GM23338 (cell line): ENCODE data around the gene PDGFC. TPM values are rescaled to one million over a fixed set of nuclear protein-coding genes. Genes with fewer than 3 reads are reported as not detected.

Experiments used
- ATAC-seq: fragments of 200-7000 bp; cut with Tn5 transposase; 3 replicates; pipeline ENCODE4 v1.9.1; 2020
- DNase-seq: peaks from one replicate; pipeline ENCODE4 v3.0.0-alpha.2; 2015; ENCODE audit warnings: low spot score
- H2AFZ ChIP-seq: fragments of 200-600 bp; sonication (generic); 2 replicates; pipeline ENCODE4 v1.8.0; 2016; ENCODE audit warnings: antibody characterized with exemption, mild to moderate bottlenecking, moderate library complexity
- H3F3A ChIP-seq: fragments of 200-600 bp; sonication (generic); replicated peaks from 2 replicates; pipeline ENCODE4 v1.8.0; 2017; ENCODE audit warnings: antibody characterized with exemption, mixed run types, low read depth
- H3K27ac ChIP-seq: fragments of 200-600 bp; sonication (generic); 2 replicates; pipeline ENCODE4 v1.6.1; 2016; ENCODE audit warnings: low read depth
- H3K27me3 ChIP-seq: fragments of 200-600 bp; sonication (generic); 2 replicates; pipeline ENCODE4 v1.8.0; 2016; ENCODE audit warnings: mild to moderate bottlenecking, mixed run types, moderate library complexity; ENCODE audit not compliant: insufficient read depth
- H3K36me3 ChIP-seq: fragments of 200-600 bp; sonication (generic); 2 replicates; pipeline ENCODE4 v1.8.0; 2016; ENCODE audit warnings: mild to moderate bottlenecking; ENCODE audit not compliant: insufficient read depth
- H3K4me1 ChIP-seq: fragments of 200-600 bp; sonication (generic); 2 replicates; pipeline ENCODE4 v1.8.0; 2016; ENCODE audit warnings: mild to moderate bottlenecking, moderate library complexity; ENCODE audit not compliant: insufficient read depth
- H3K4me2 ChIP-seq: fragments of 200-600 bp; sonication (generic); 2 replicates; pipeline ENCODE4 v1.7.1; 2017; ENCODE audit warnings: mixed run types
- H3K4me3 ChIP-seq: fragments of 200-600 bp; sonication (generic); 2 replicates; pipeline ENCODE4 v1.6.1; 2016; ENCODE audit warnings: mixed run types
- H3K79me2 ChIP-seq: fragments of 200-600 bp; sonication (generic); replicated peaks from 2 replicates; pipeline ENCODE4 v1.8.0; 2017; ENCODE audit warnings: mild to moderate bottlenecking; ENCODE audit not compliant: insufficient read depth
- H3K9me2 ChIP-seq: fragments of 200-600 bp; sonication (generic); 2 replicates; pipeline ENCODE4 v1.8.0; 2017; ENCODE audit not compliant: insufficient read depth
- H4K20me1 ChIP-seq: fragments of 200-600 bp; sonication (generic); replicated peaks from 2 replicates; pipeline ENCODE4 v1.8.0; 2017; ENCODE audit warnings: mild to moderate bottlenecking; ENCODE audit not compliant: insufficient read depth
- H3K27ac Mint-ChIP-seq: 2 replicates; pipeline ENCODE4 v1.8.0; 2020; ENCODE audit warnings: inconsistent platforms, mild to moderate bottlenecking, moderate library complexity, mixed read lengths
- H3K27me3 Mint-ChIP-seq: 3 replicates; pipeline ENCODE4 v1.8.0; 2022; ENCODE audit warnings: low read depth, mild to moderate bottlenecking, moderate library complexity, mixed read lengths, inconsistent platforms; ENCODE audit not compliant: insufficient read depth, poor library complexity
- H3K36me3 Mint-ChIP-seq: 3 replicates; pipeline ENCODE4 v1.8.0; 2021; ENCODE audit warnings: low read depth, mild to moderate bottlenecking, inconsistent platforms, moderate library complexity, mixed read lengths
- H3K4me1 Mint-ChIP-seq: 3 replicates; pipeline ENCODE4 v1.8.0; 2020; ENCODE audit warnings: mild to moderate bottlenecking, inconsistent platforms, mixed read lengths
- H3K4me3 Mint-ChIP-seq: 3 replicates; pipeline ENCODE4 v1.8.0; 2021; ENCODE audit warnings: moderate library complexity, mild to moderate bottlenecking, inconsistent platforms, mixed read lengths
- H3K9me3 Mint-ChIP-seq: 3 replicates; pipeline ENCODE4 v1.8.0; 2020; ENCODE audit warnings: moderate library complexity, mild to moderate bottlenecking, inconsistent platforms, mixed read lengths
- CREB1 ChIP-seq: fragments of 250-450 bp; sonication (Bioruptor Pico); IDR thresholded peaks from 2 replicates; pipeline ENCODE4 v1.5.0; 2020; ENCODE audit warnings: low read depth, mild to moderate bottlenecking, moderate library complexity
- EZH2 ChIP-seq: fragments of 200-600 bp; sonication (generic); IDR thresholded peaks from one replicate; pipeline ENCODE4 v1.8.0; 2017; ENCODE audit warnings: antibody characterized with exemption, mild to moderate bottlenecking, low read depth; ENCODE audit not compliant: unreplicated experiment
- EZH2phosphoT487 ChIP-seq: fragments of 200-600 bp; sonication (generic); IDR thresholded peaks from one replicate; pipeline ENCODE4 v1.8.1; 2018; ENCODE audit warnings: antibody characterized with exemption; ENCODE audit not compliant: unreplicated experiment
- JUNB ChIP-seq: IDR thresholded peaks from one replicate; pipeline ENCODE4 v1.6.1; 2016; ENCODE audit warnings: antibody characterized with exemption; ENCODE audit not compliant: unreplicated experiment
- NANOG ChIP-seq: IDR thresholded peaks from 2 replicates; pipeline ENCODE4 v1.6.1; 2016; ENCODE audit warnings: antibody characterized with exemption, borderline replicate concordance
- POLR2AphosphoS5 ChIP-seq: IDR thresholded peaks from 2 replicates; pipeline ENCODE4 v1.6.1; 2016; ENCODE audit warnings: antibody characterized with exemption, low read depth
- STAT1 ChIP-seq: IDR thresholded peaks from one replicate; pipeline ENCODE4 v1.6.1; 2016; ENCODE audit warnings: antibody characterized with exemption; ENCODE audit not compliant: unreplicated experiment
- ZNF114 ChIP-seq: fragments of 250-450 bp; sonication (Bioruptor Pico); IDR thresholded peaks from 2 replicates; pipeline ENCODE4 v1.5.0; 2020; ENCODE audit warnings: mild to moderate bottlenecking, moderate library complexity
- ZNF331 ChIP-seq: fragments of 250-450 bp; sonication (Bioruptor Pico); IDR thresholded peaks from 2 replicates; pipeline ENCODE4 v1.5.0; 2020; ENCODE audit warnings: low read depth, mild to moderate bottlenecking, moderate library complexity
- polyA plus RNA-seq: library from polyadenylated mRNA; unstranded; fragments of >200 nt; fragmentation: Nextera tagmentation; extraction: Ambion mirVana; gene quantifications from 2 replicates; pipeline ENCODE4 v1.2.1, GENCODE V29; 2016
- total RNA-seq: library from RNA; depleted of rRNA; stranded (reverse); fragments of >200 nt; shearing (Covaris generic); gene quantifications from 2 replicates; pipeline ENCODE4 v1.2.3, GENCODE V29; 2014
- TF ChIP-seq, protein P1 (sequence below), 2 experiments: fragments of 200-600 bp in 1 of 2; sonication (generic) in 1 of 2; conservative IDR thresholded peaks; 2 replicates each; pipeline versions ENCODE4 v1.5.1 to v1.6.1; 2016 to 2017; ENCODE audit warnings: antibody characterized with exemption in 2 of 2, low read depth in 2 of 2, mild to moderate bottlenecking in 2 of 2, moderate library complexity in 1 of 2
- TF ChIP-seq, protein P2 (sequence below): IDR thresholded peaks from one replicate; pipeline ENCODE4 v1.6.1; 2018; ENCODE audit warnings: antibody characterized with exemption; ENCODE audit not compliant: unreplicated experiment
- TF ChIP-seq, protein P3 (sequence below): IDR thresholded peaks from 2 replicates; pipeline ENCODE4 v1.6.1; 2016; ENCODE audit warnings: antibody characterized with exemption

PDGFC gene
- total and polyA plus RNA-seq, 2 experiments from 2014 or later = 1.3 to 3.4 TPM

DNA sequence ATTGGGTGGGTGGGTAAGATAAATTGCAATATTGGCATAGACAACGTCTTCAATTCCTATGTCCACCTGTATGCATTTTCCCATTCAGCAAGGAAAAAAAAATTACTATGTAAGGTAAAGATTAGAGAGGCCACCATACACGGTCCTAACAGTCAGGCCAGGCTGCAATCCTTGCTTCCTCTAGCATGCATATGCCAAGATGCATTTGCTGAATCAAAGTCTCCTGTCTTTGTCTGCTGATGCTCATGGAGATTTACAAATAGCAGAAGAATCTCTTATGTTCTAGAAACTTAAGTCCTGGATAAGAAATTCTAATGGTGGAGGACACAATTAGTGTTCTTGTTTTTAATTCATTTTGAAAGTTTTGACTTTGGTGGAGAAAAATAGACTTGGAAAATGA is 206.8 kb downstream of the PDGFC start (continued):
- TF ChIP-seq, protein P1, sequence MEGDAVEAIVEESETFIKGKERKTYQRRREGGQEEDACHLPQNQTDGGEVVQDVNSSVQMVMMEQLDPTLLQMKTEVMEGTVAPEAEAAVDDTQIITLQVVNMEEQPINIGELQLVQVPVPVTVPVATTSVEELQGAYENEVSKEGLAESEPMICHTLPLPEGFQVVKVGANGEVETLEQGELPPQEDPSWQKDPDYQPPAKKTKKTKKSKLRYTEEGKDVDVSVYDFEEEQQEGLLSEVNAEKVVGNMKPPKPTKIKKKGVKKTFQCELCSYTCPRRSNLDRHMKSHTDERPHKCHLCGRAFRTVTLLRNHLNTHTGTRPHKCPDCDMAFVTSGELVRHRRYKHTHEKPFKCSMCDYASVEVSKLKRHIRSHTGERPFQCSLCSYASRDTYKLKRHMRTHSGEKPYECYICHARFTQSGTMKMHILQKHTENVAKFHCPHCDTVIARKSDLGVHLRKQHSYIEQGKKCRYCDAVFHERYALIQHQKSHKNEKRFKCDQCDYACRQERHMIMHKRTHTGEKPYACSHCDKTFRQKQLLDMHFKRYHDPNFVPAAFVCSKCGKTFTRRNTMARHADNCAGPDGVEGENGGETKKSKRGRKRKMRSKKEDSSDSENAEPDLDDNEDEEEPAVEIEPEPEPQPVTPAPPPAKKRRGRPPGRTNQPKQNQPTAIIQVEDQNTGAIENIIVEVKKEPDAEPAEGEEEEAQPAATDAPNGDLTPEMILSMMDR (conservative IDR thresholded peaks at IDR 0.05; ENCODE audit: low read depth in 2 of 2) = no peak
- TF ChIP-seq CREB1 (CRISPR knock-in tag) (no peak), STAT1 (no peak), EZH2 (no peak), ZNF331 (CRISPR knock-in tag) (no peak), EZH2phosphoT487 (no peak)

- no peaks in the 10 kb centered on the region for H3K4me1 ChIP-seq
- no peaks in the 10 kb centered on the region for H3K27me3 ChIP-seq
- no peak overlapping the region for H3K4me2 ChIP-seq
- Mint-ChIP-seq H3K36me3 (no peaks in the 10 kb centered on the region), H3K9me3 (no peaks in the 10 kb centered on the region), H3K4me1 (no peaks in the 10 kb centered on the region), H3K27me3 (no peaks in the 10 kb centered on the region), H3K4me3 (no peak overlapping the region), H3K27ac (no peak overlapping the region)
- DNase-seq (no peak), ATAC-seq (no peak)
- H4K20me1 ChIP-seq = no peaks in the 10 kb centered on the region
- no peak overlapping the region for H3K27ac ChIP-seq
- H3K9me2 ChIP-seq = no peaks in the 10 kb centered on the region; the same call in 1 of the 2 replicates
- H3K4me3 ChIP-seq = no peak overlapping the region
- no peaks in the 10 kb centered on the region for H3K79me2 ChIP-seq
- H2AFZ ChIP-seq = no peak overlapping the region
- H3F3A ChIP-seq = no peaks in the 10 kb centered on the region
- no peaks in the 10 kb centered on the region for H3K36me3 ChIP-seq
- TF ChIP-seq, protein P1 (conservative IDR thresholded peaks at IDR 0.05; ENCODE audit: low read depth in 2 of 2) = no peak
- TF ChIP-seq NANOG = no peak
- TF ChIP-seq JUNB = no peak
- TF ChIP-seq, protein P2, sequence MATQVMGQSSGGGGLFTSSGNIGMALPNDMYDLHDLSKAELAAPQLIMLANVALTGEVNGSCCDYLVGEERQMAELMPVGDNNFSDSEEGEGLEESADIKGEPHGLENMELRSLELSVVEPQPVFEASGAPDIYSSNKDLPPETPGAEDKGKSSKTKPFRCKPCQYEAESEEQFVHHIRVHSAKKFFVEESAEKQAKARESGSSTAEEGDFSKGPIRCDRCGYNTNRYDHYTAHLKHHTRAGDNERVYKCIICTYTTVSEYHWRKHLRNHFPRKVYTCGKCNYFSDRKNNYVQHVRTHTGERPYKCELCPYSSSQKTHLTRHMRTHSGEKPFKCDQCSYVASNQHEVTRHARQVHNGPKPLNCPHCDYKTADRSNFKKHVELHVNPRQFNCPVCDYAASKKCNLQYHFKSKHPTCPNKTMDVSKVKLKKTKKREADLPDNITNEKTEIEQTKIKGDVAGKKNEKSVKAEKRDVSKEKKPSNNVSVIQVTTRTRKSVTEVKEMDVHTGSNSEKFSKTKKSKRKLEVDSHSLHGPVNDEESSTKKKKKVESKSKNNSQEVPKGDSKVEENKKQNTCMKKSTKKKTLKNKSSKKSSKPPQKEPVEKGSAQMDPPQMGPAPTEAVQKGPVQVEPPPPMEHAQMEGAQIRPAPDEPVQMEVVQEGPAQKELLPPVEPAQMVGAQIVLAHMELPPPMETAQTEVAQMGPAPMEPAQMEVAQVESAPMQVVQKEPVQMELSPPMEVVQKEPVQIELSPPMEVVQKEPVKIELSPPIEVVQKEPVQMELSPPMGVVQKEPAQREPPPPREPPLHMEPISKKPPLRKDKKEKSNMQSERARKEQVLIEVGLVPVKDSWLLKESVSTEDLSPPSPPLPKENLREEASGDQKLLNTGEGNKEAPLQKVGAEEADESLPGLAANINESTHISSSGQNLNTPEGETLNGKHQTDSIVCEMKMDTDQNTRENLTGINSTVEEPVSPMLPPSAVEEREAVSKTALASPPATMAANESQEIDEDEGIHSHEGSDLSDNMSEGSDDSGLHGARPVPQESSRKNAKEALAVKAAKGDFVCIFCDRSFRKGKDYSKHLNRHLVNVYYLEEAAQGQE = no peak
- TF ChIP-seq ZNF114 (CRISPR knock-in tag) = no peak
- TF ChIP-seq EZH2 = no peak
- TF ChIP-seq STAT1 = no peak
- TF ChIP-seq POLR2AphosphoS5 = no peak
- no peak for TF ChIP-seq EZH2phosphoT487
- TF ChIP-seq ZNF331 (CRISPR knock-in tag) = no peak
- TF ChIP-seq CREB1 (CRISPR knock-in tag) = no peak
- TF ChIP-seq, protein P3, sequence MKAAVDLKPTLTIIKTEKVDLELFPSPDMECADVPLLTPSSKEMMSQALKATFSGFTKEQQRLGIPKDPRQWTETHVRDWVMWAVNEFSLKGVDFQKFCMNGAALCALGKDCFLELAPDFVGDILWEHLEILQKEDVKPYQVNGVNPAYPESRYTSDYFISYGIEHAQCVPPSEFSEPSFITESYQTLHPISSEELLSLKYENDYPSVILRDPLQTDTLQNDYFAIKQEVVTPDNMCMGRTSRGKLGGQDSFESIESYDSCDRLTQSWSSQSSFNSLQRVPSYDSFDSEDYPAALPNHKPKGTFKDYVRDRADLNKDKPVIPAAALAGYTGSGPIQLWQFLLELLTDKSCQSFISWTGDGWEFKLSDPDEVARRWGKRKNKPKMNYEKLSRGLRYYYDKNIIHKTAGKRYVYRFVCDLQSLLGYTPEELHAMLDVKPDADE = no peak
These were observed 207.5 kb downstream of the PDGFC start for GRCh38 chr4:156764145-156764544.
